Brain microvascular endothelial cell (primary cell): ENCODE measurements around the gene HTR6.

Source experiments
- DNase-seq: peaks from one replicate; pipeline ENCODE4 v3.0.0-alpha.2; 2020
- H3K27ac ChIP-seq: fragments of 250-450 bp; sonication (Bioruptor Pico); 2 replicates; pipeline ENCODE4 v1.5.1; 2020; ENCODE audit warnings: mild to moderate bottlenecking, moderate library complexity
- H3K27me3 ChIP-seq: fragments of 250-450 bp; sonication (Bioruptor Pico); replicated peaks from 2 replicates; pipeline ENCODE4 v1.5.1; 2020; ENCODE audit warnings: mild to moderate bottlenecking
- H3K36me3 ChIP-seq: fragments of 250-450 bp; sonication (Bioruptor Pico); replicated peaks from 2 replicates; pipeline ENCODE4 v1.5.1; 2020; ENCODE audit warnings: mild to moderate bottlenecking
- H3K4me3 ChIP-seq: 2 replicates; pipeline ENCODE4 v1.5.1; 2011; ENCODE audit warnings: low read depth, mild to moderate bottlenecking, control low read depth, low read length, moderate library complexity
- in situ Hi-C: cut with HindIII; loops from 2 replicates; pipeline ENCODE4 v1.10.0; 2017; ENCODE audit warnings: low sequenced_read_pairs, low pct_ligation_motif_present
- TF ChIP-seq, protein P1 (sequence below): IDR thresholded peaks from 2 replicates; pipeline ENCODE4 v1.5.1; 2011; ENCODE audit warnings: low read depth, mild to moderate bottlenecking, moderate library complexity, low read length, control low read depth, inconsistent platforms; ENCODE audit errors: missing control alignments

HTR6 gene

GRCh38 chr1:19664453-19665185 is at the start of gene HTR6:
HTR6 (plus strand) TSS chr1:19664875; CDS start chr1:19665754, 879 bp downstream.
- H3K27me3 ChIP-seq, result peaks cover 38% of the 10 kb centered on the region

GRCh38 chr1:19615438-19615837 is 49.2 kb upstream of the HTR6 start:
- Histone ChIP-seq H3K4me3 (no peak overlapping the region), H3K36me3 (peaks cover 2% of the 10 kb centered on the region), H3K27ac (no peak overlapping the region), H3K27me3 (no peaks in the 10 kb centered on the region)
- TF ChIP-seq, protein P1, sequence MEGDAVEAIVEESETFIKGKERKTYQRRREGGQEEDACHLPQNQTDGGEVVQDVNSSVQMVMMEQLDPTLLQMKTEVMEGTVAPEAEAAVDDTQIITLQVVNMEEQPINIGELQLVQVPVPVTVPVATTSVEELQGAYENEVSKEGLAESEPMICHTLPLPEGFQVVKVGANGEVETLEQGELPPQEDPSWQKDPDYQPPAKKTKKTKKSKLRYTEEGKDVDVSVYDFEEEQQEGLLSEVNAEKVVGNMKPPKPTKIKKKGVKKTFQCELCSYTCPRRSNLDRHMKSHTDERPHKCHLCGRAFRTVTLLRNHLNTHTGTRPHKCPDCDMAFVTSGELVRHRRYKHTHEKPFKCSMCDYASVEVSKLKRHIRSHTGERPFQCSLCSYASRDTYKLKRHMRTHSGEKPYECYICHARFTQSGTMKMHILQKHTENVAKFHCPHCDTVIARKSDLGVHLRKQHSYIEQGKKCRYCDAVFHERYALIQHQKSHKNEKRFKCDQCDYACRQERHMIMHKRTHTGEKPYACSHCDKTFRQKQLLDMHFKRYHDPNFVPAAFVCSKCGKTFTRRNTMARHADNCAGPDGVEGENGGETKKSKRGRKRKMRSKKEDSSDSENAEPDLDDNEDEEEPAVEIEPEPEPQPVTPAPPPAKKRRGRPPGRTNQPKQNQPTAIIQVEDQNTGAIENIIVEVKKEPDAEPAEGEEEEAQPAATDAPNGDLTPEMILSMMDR, result no peak
- in situ Hi-C loops, result no loop called here
- DNase-seq, result no peak

More at GRCh38 chr1:19664453-19665185, at the start of gene HTR6:
- Histone ChIP-seq H3K36me3 (no peaks in the 10 kb centered on the region), H3K4me3 (no peak within 1 kb of the TSS), H3K27ac (no peak within 1 kb of the TSS)
- TF ChIP-seq, protein P1, result no peak
- no peak for DNase-seq
- in situ Hi-C loops, result no loop called here

GRCh38 chr1:19616489-19616888 is 48.2 kb upstream of the HTR6 start:
- in situ Hi-C loops, result no loop called here
- TF ChIP-seq, protein P1, result no peak
- Histone ChIP-seq H3K27me3 (no peaks in the 10 kb centered on the region), H3K4me3 (no peak overlapping the region), H3K27ac (no peak overlapping the region), H3K36me3 (peaks cover 2% of the 10 kb centered on the region)
- no peak for DNase-seq

GRCh38 chr1:19617376-19617775 is 47.3 kb upstream of the HTR6 start:
- DNase-seq, result no peak
- Histone ChIP-seq H3K36me3 (peaks cover 2% of the 10 kb centered on the region), H3K27ac (no peak overlapping the region), H3K4me3 (no peak overlapping the region), H3K27me3 (no peaks in the 10 kb centered on the region)
- TF ChIP-seq, protein P1, result no peak
- in situ Hi-C loops, result no loop called here

GRCh38 chr1:19618428-19618827 is 46.2 kb upstream of the HTR6 start:
- in situ Hi-C loops, result no loop called here
- Histone ChIP-seq H3K36me3 (peaks cover 5% of the 10 kb centered on the region), H3K27me3 (no peaks in the 10 kb centered on the region), H3K4me3 (no peak overlapping the region), H3K27ac (no peak overlapping the region)
- no peak for DNase-seq
- TF ChIP-seq, protein P1, result no peak
